GM12801 (cell line): ENCODE results near the gene JSRP1.

Experiments
- CTCF ChIP-seq: IDR thresholded peaks from one replicate; pipeline ENCODE4 v1.5.1; 2011; ENCODE audit warnings: control low read depth; ENCODE audit not compliant: insufficient read length; ENCODE audit errors: extremely low read depth

JSRP1 gene

GRCh38 chr19:2273356-2274184 is 17.4 kb upstream of the JSRP1 start:
- no peak for TF ChIP-seq CTCF

GRCh38 chr19:2271234-2272103 is 15.3 kb upstream of the JSRP1 start:
- no peak for TF ChIP-seq CTCF

GRCh38 chr19:2270423-2271233 is 14.4 kb upstream of the JSRP1 start:
- TF ChIP-seq CTCF = no peak

GRCh38 chr19:2270157-2270422 is 13.9 kb upstream of the JSRP1 start:
- no peak for TF ChIP-seq CTCF

- TF ChIP-seq CTCF = no peak
Measured at GRCh38 chr19:2269244-2270156, 13.3 kb upstream of the JSRP1 start.

GRCh38 chr19:2268861-2269243 is 12.6 kb upstream of the JSRP1 start:
- TF ChIP-seq CTCF = no peak
